Activated CD8-positive, alpha-beta memory T cell treated with anti-CD3 and anti-CD28 coated beads, Interleukin-2, amount 10 ng/mL, durations not matched to agents 7 days and 5 days (primary cell): Measurements from ENCODE around the gene ITPRIPL1. TPM values are rescaled to one million over a fixed set of nuclear protein-coding genes. Genes with fewer than 3 reads are reported as not detected.

Experiments
- ATAC-seq: fragments of 150-1000 bp; cut with Tn5 transposase; one replicate; pipeline ENCODE4 v1.10.0; 2021; ENCODE audit warnings: moderate library complexity
- CTCF ChIA-PET: fragments of 350-600 bp; sonication (Branson Sonifier 250); formaldehyde crosslinking; loops from one replicate; lab custom pipeline; 2021; ENCODE audit warnings: antibody characterized with exemption; lab: Charles Lee
- DNase-seq: peaks from one replicate; pipeline ENCODE4 v3.0.0-alpha.2; 2020
- H3K27ac Mint-ChIP-seq: one replicate; pipeline ENCODE4 v1.8.0; 2021; ENCODE audit warnings: mild to moderate bottlenecking, mixed read lengths
- H3K27me3 Mint-ChIP-seq: one replicate; pipeline ENCODE4 v1.8.0; 2021; ENCODE audit warnings: mixed read lengths
- H3K36me3 Mint-ChIP-seq: one replicate; pipeline ENCODE4 v1.8.0; 2021; ENCODE audit warnings: mild to moderate bottlenecking, mixed read lengths
- H3K4me1 Mint-ChIP-seq: one replicate; pipeline ENCODE4 v1.8.0; 2021; ENCODE audit warnings: mixed read lengths
- H3K4me3 Mint-ChIP-seq: one replicate; pipeline ENCODE4 v1.8.0; 2021; ENCODE audit warnings: mild to moderate bottlenecking, moderate library complexity, mixed read lengths
- H3K9me3 Mint-ChIP-seq: one replicate; pipeline ENCODE4 v1.8.0; 2022; ENCODE audit warnings: low read depth, mixed read lengths
- total RNA-seq, 2 experiments: library from RNA; stranded (reverse); gene quantifications; one replicate each; pipeline ENCODE4 v1.2.3, GENCODE V29; 2021

The ITPRIPL1 gene
- total RNA-seq, 2 experiments from 2014 or later: 53.2 to 56.9 TPM

DNA sequence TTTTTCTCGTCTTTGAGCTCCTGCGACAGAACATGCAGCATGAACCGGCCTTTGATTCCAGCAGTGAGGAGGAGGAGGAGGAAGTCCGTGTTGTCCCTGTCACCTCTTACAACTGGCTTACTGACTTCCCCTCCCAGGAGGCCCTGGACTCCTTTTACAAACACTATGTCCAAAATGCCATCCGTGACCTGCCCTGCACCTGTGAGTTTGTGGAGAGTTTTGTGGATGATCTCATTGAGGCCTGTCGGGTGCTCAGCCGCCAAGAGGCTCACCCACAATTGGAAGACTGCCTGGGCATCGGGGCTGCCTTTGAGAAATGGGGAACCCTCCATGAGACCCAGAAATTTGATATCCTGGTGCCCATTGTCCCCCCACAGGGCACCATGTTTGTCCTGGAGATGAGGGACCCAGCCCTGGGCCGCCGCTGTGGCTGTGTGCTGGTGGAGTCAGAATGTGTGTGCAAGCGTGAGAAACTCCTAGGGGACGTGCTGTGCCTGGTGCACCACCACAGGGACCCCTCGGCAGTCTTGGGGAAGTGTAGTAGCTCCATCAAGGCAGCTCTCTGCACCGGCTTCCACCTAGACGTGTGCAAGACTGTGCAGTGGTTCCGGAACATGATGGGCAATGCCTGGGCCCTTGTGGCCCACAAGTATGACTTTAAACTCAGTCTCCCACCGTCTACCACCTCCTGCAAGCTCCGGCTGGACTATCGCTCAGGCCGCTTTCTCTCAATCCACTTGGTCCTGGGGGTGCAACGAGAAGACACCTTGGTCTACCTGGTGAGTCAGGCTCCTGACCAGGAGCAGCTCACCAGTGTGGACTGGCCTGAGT, 2.1 kb downstream of the ITPRIPL1 start:
- CTCF ChIA-PET: interaction anchor here (1.5 to 3.2 kb wide), 3 partner anchors 9 to 15 kb away, joined by 4 to 13 read pairs (median 4); partner anchors contain the start of gene NCAPH
- H3K4me3 Mint-ChIP-seq: peak overlapping the region; percentile 86
- H3K9me3 Mint-ChIP-seq: no peaks in the 10 kb centered on the region
- peak overlapping the region; percentile 89 for H3K27ac Mint-ChIP-seq
- peaks cover 39% of the 10 kb centered on the region for H3K36me3 Mint-ChIP-seq
- DNase-seq (no peak), ATAC-seq (no peak)
- peaks cover 68% of the 10 kb centered on the region for H3K4me1 Mint-ChIP-seq
- H3K27me3 Mint-ChIP-seq: no peaks in the 10 kb centered on the region

DNA sequence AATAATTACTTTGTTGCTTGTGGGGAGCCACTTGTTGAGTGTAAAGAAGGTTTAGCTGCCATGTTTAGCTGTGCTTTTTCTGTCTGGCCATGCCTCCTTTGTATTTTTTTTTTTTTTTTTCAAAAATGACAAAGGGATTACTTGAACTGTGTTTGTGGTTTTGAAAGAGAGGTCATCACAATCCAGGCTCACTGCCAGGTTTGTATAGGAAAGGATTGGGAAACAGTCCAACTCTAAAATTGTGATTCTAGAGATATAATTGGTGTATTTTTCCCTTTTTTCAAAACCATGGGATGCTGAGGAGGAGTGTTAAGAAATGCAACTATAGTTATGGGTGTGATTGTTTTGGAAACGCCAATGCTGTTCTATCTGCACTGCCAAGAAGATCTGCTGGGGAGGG, 4.3 kb downstream of the ITPRIPL1 start:
- no peak for DNase-seq
- Mint-ChIP-seq H3K27me3 (no peaks in the 10 kb centered on the region), H3K36me3 (peaks cover 39% of the 10 kb centered on the region), H3K27ac (no peak overlapping the region), H3K9me3 (no peaks in the 10 kb centered on the region), H3K4me1 (peaks cover 66% of the 10 kb centered on the region), H3K4me3 (no peak overlapping the region)
- CTCF ChIA-PET: interaction anchor here (0.8 kb wide), 1 partner anchor 35 kb away, joined by 6 read pairs; no protein-coding TSS in a partner anchor
- ATAC-seq: no peak

DNA sequence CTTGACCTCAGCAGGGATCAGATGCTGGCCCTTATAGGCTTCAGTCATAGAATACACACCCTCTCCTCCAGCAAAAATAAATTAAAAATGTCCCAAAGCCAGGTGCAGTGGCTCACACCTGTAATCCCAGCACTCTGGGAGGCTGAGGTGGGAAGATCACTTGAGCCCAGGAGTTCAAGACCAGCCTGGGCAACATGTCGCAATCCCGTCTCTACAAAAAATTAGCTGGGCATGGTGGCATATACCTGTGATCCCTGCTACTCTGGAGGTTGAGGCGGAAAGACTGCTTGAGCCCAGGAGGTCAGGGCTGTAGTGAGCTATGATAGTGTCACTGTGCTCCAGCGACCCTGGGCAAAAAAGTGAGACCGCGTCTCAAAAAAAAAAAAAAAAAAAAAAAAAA, 4.8 kb downstream of the ITPRIPL1 start:
- Mint-ChIP-seq H3K9me3 (no peaks in the 10 kb centered on the region), H3K36me3 (peaks cover 39% of the 10 kb centered on the region), H3K4me3 (no peak overlapping the region), H3K4me1 (peaks cover 66% of the 10 kb centered on the region), H3K27ac (no peak overlapping the region), H3K27me3 (no peaks in the 10 kb centered on the region)
- DNase-seq (no peak), ATAC-seq (no peak)
- CTCF ChIA-PET: interaction anchor here (0.8 kb wide), 1 partner anchor 36 kb away, joined by 6 read pairs; no protein-coding TSS in a partner anchor

DNA sequence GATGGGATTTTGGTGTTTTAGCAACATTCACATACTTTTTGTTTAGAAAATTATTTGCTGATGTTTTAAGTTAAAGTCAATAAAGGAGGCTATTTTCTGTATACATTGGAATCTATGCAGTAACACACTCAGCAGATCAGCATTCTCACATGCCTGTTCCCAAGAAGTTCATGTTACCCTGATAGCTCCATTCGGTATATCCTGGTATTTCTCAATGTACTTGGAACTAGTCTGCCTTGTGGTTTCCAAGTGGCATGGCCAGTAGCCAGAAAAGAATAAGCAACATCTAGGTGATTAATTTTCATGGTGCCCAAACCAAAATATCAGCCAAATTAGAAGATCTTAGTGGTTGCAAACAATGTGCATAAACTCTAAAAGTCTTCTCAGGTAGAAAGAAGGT, 5.3 kb downstream of the ITPRIPL1 start:
- H3K4me1 Mint-ChIP-seq: peaks cover 66% of the 10 kb centered on the region
- CTCF ChIA-PET: interaction anchor here (0.8 kb wide), 1 partner anchor 36 kb away, joined by 6 read pairs; no protein-coding TSS in a partner anchor
- peaks cover 39% of the 10 kb centered on the region for H3K36me3 Mint-ChIP-seq
- DNase-seq (no peak), ATAC-seq (no peak)
- no peaks in the 10 kb centered on the region for H3K9me3 Mint-ChIP-seq
- no peak overlapping the region for H3K4me3 Mint-ChIP-seq
- no peaks in the 10 kb centered on the region for H3K27me3 Mint-ChIP-seq
- H3K27ac Mint-ChIP-seq: no peak overlapping the region

DNA sequence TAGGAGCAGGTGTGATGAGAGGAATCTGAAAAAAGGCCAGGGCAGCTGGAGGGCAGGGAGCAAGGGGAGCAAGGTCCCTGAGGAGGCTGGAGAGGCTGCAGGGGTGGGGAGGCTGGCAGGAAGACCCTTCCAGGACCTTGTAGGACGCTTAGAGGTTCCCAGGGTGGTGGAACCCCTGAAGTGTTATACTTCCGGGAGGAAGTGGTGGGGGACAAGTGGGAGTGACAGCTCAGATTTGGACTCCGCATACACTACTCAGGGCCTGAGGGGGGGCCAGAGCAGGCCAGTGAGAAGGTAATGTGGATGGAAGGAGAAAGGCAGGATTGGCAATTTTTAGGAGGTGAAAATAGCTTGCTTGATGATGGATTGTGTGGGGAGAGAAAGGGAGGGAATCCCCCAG, 8.6 kb downstream of the ITPRIPL1 start:
- no peak for ATAC-seq
- Mint-ChIP-seq H3K27me3 (no peaks in the 10 kb centered on the region), H3K36me3 (peaks cover 28% of the 10 kb centered on the region), H3K27ac (peak overlapping the region; percentile 62), H3K4me1 (peaks cover 57% of the 10 kb centered on the region), H3K9me3 (no peaks in the 10 kb centered on the region), H3K4me3 (peak overlapping the region; percentile 97)
- CTCF ChIA-PET: interaction anchor here (1.4 to 4.4 kb wide), 4 partner anchors 9 to 18 kb away, joined by 5 to 35 read pairs (median 13); partner anchors contain the start of gene ITPRIPL1
- peak; percentile 56 for DNase-seq

DNA sequence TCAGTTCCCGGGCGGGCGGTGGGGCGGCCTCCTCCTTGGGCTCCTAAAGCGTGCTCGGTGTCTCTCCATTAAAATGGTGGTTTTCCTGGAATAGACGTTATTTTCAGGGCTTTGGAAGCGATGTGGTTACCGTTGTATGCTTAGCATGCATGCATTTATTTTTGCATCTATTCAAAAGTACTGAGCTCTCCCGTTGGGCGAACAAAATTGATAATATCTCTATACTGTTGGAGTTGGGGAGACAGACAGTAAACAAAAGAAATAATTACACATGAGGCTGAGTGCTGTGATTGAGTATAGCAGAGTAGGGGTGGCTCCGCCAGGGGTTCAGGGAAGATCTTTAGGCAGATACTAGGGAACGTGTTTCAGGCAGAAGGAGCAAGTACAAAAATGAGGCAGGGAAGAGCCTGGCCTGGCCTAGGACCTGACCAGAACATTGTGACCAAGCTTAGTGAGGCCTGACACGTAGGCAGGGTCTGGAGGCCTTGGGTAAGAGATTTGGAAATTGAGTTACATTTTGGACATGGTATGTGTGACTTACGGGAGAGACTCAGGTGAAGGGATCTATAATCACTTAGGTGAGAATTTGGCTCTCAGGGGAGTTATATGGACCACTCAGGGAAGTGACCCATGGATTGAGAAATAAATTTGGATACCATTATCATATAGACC, 11.1 kb downstream of the ITPRIPL1 start:
- Mint-ChIP-seq H3K9me3 (no peaks in the 10 kb centered on the region), H3K4me1 (peaks cover 65% of the 10 kb centered on the region), H3K36me3 (peaks cover 34% of the 10 kb centered on the region), H3K27ac (peak overlapping the region; percentile 91), H3K27me3 (no peaks in the 10 kb centered on the region), H3K4me3 (peak overlapping the region; percentile 97)
- DNase-seq: no peak
- CTCF ChIA-PET: interaction anchor here (0.9 to 4.4 kb wide), 6 partner anchors 8 to 65 kb away, joined by 3 to 35 read pairs (median 10); partner anchors contain the start of gene ITPRIPL1
- ATAC-seq: no peak

DNA sequence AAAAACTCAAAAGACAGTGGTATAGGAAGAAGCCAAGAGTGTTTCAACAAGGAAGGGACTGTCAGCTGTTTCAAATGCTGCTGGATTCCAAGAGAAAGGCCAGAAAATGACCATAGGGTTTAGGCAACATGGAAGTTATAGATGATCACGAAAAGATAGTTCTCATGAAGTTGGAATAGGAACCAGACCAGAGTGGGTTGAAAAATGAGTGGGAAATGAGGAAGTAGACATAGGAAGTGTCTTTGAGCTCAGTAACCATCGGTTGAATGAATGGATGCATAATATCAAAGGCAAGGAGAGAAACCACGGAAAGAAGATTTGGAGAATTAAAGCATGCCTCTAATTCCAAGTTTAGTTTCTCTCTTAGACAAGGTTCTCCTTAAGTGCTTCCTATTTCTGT, 11.8 kb downstream of the ITPRIPL1 start:
- DNase-seq (no peak), ATAC-seq (no peak)
- H3K27ac Mint-ChIP-seq: peak overlapping the region; percentile 91
- no peaks in the 10 kb centered on the region for H3K9me3 Mint-ChIP-seq
- H3K4me3 Mint-ChIP-seq: peak overlapping the region; percentile 97
- peaks cover 39% of the 10 kb centered on the region for H3K36me3 Mint-ChIP-seq
- H3K4me1 Mint-ChIP-seq: peaks cover 71% of the 10 kb centered on the region
- H3K27me3 Mint-ChIP-seq: no peaks in the 10 kb centered on the region
- CTCF ChIA-PET: interaction anchor here (0.7 to 4.4 kb wide), 3 partner anchors 12 to 134 kb away, joined by 3 to 35 read pairs (median 15); partner anchors contain the start of gene ITPRIPL1

DNA sequence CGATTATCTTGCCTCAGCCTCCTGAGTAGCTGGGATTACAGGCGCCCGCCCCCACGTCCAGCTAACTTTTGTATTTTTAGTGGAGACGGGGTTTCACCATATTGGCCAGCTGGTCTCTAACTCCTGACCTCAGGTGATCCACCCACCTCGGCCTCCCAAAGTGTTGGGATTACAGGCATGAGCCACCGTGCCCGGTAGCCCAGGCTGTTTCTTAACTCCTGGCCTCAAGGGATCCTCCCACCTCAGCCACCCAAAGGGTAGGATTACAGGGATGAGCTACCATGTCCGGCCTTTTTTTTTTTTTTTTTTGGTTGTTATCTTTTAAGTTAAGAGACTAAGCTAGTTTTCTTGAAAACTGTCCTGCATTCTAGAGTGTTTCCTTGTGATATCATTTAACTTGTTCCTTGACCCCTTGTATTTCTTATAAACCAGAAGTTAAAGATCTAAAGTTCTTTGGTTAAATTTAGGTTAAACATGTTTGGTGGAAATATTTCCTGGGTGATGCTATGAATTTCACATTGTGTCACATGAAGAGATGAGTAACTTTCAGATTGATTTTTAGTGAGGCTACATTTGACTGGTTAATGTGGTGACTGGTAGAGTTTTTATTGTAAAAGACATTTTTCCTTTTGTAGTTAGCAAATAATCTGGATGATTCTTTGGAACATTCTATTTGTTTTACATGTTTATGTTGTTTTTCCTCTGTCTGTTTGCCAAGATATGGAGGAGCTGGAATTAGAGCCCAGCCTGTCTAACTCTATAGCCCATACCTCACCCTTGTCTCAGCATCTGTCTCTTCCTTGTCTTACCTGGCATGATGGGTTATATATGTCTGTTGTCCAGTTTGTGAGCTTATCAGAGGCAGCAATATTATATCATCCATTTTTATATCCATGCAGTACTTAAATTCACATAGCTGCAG, 15.6 kb downstream of the ITPRIPL1 start:
- peaks cover 74% of the 10 kb centered on the region for H3K36me3 Mint-ChIP-seq
- CTCF ChIA-PET: interaction anchor here (1.1 to 2.8 kb wide), 5 partner anchors 14 to 347 kb away, joined by 3 to 13 read pairs (median 4); partner anchors contain the start of gene SNRNP200
- peaks cover 92% of the 10 kb centered on the region for H3K4me1 Mint-ChIP-seq
- ATAC-seq (no peak), DNase-seq (no peak)
- H3K27ac Mint-ChIP-seq: peak overlapping the region; percentile 92
- H3K4me3 Mint-ChIP-seq: peak overlapping the region; percentile 37
- no peaks in the 10 kb centered on the region for H3K9me3 Mint-ChIP-seq
- no peaks in the 10 kb centered on the region for H3K27me3 Mint-ChIP-seq

DNA sequence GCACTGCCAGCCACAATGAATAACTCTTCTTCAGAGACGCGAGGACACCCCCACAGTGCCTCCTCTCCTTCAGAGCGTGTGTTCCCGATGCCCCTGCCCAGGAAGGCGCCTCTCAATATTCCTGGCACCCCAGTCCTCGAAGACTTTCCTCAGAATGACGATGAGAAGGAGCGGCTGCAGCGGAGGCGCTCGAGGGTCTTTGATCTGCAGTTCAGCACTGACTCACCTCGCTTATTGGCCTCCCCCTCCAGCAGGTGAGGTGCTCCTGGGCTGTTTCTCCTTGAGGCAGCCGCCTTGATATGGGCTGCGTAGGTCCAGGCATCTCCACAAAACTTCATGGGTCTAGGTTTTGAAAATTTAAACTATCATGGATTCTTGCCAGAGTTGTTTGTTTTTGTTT, 16.5 kb downstream of the ITPRIPL1 start:
- H3K27ac Mint-ChIP-seq: peak overlapping the region; percentile 92
- peaks cover 76% of the 10 kb centered on the region for H3K36me3 Mint-ChIP-seq
- CTCF ChIA-PET: interaction anchor here (1.0 to 2.8 kb wide), 5 partner anchors 15 to 211 kb away, joined by 3 to 13 read pairs (median 4); partner anchors contain the start of gene ITPRIPL1
- H3K27me3 Mint-ChIP-seq: no peaks in the 10 kb centered on the region
- ATAC-seq (no peak), DNase-seq (no peak)
- peak overlapping the region; percentile 37 for H3K4me3 Mint-ChIP-seq
- peaks cover 94% of the 10 kb centered on the region for H3K4me1 Mint-ChIP-seq
- H3K9me3 Mint-ChIP-seq: no peaks in the 10 kb centered on the region

DNA sequence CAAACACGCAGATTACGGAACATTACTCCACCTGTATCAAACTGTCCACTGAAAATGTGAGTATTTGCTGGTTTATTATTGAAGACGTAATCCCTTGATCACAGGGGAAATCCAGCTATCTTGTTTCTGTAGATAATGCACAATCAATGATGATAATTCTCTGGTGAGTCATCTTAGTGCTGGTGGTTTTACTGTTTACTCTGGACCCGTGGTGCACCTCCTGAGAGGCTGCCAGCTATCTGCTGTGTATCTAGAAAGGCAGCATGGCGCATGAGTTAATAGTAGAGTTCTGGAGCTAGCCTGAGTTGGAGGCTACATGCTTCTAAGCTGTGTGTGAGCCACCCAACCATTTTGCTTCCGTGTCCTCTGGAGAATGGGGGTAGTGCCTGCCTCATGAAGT, 17.0 kb downstream of the ITPRIPL1 start:
- DNase-seq: peak; percentile 82
- peak overlapping the region; percentile 92 for H3K27ac Mint-ChIP-seq
- peak overlapping the region; percentile 37 for H3K4me3 Mint-ChIP-seq
- H3K4me1 Mint-ChIP-seq: peaks cover 92% of the 10 kb centered on the region
- peaks cover 77% of the 10 kb centered on the region for H3K36me3 Mint-ChIP-seq
- H3K27me3 Mint-ChIP-seq: no peaks in the 10 kb centered on the region
- CTCF ChIA-PET: interaction anchor here (1.0 to 2.8 kb wide), 5 partner anchors 15 to 211 kb away, joined by 3 to 13 read pairs (median 4); partner anchors contain the start of gene ITPRIPL1
- peak; percentile 69 for ATAC-seq
- H3K9me3 Mint-ChIP-seq: no peaks in the 10 kb centered on the region

DNA sequence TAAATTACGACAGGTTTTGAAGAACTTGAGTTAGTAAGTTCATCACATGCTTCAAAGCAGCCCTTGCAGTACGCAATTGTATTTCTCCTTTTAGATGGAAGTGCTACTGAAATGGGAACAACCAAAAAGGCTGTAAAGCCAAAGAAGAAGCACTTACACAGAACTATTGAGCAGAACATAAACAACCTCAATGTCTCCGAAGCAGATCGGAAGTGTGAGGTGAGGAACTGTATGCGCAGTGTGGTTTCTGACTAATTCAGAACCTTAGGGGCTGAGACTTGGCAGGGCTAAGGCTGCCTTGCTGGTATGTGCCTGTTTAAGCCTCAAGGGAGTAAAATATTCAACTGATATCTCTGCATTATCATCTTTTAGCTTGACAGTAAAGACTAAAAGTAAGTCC, 18.9 kb downstream of the ITPRIPL1 start:
- ATAC-seq (peak; percentile 90), DNase-seq (peak; percentile 89)
- Mint-ChIP-seq H3K27me3 (no peaks in the 10 kb centered on the region), H3K4me1 (peaks cover 74% of the 10 kb centered on the region), H3K27ac (peak overlapping the region; percentile 92), H3K4me3 (peak overlapping the region; percentile 47), H3K36me3 (peaks cover 78% of the 10 kb centered on the region), H3K9me3 (no peaks in the 10 kb centered on the region)
- CTCF ChIA-PET: interaction anchor here (1.0 to 3.1 kb wide), 9 partner anchors 9 to 475 kb away, joined by 3 to 17 read pairs (median 3); partner anchors contain the start of genes ITPRIPL1 and NCAPH

DNA sequence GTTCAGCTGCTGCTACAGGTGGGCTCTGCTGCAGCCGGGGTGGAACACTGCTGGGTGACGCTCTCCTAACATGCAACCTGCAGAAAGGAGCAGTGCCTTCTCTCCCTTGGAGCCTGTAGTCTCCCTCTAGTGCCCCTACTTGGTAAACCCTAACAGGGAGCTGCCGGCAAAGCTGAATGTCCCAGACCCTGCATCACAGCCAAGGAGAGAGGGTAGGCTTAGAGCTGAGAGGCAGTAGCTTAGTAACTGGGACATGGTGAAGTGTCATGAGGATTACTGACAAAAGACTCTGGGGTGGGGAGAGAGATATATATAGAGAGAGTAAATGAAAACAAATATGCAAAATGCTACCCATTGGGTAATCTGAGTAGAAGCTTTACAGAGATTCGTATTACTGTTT, 20.3 kb downstream of the ITPRIPL1 start:
- DNase-seq: no peak
- peaks cover 82% of the 10 kb centered on the region for H3K36me3 Mint-ChIP-seq
- ATAC-seq: no peak
- no peaks in the 10 kb centered on the region for H3K9me3 Mint-ChIP-seq
- no peak overlapping the region for H3K4me3 Mint-ChIP-seq
- CTCF ChIA-PET: interaction anchor here (0.6 to 3.1 kb wide), 12 partner anchors 8 to 962 kb away, joined by 3 to 13 read pairs (median 4); partner anchors contain the start of genes SNRNP200 and STARD7
- H3K27me3 Mint-ChIP-seq: no peaks in the 10 kb centered on the region
- peak overlapping the region; percentile 92 for H3K27ac Mint-ChIP-seq
- H3K4me1 Mint-ChIP-seq: peaks cover 63% of the 10 kb centered on the region
